Caco-2 (cell line): ENCODE data around the gene PLXNA2. TPM values are rescaled to one million over a fixed set of nuclear protein-coding genes. Genes with fewer than 3 reads are reported as not detected.
A peak's percentile ranks its signal among the peaks of the same experiment; 100 is the strongest.

ENCODE experiments used
- BruUV-seq: library from RNA; stranded (reverse); fragments of 400-500 nt; replicated peaks from 2 replicates; lab custom pipeline; 2021; lab: Mats Ljungman, UMichigan
- CTCF ChIA-PET: fragments of 300-600 bp; sonication (Branson Sonifier 250); formaldehyde crosslinking; loops from one replicate; lab custom pipeline; 2022; ENCODE audit warnings: antibody characterized with exemption; lab: Charles Lee
- POLR2A ChIA-PET: fragments of 300-600 bp; sonication (Branson Sonifier 250); formaldehyde crosslinking; loops from one replicate; lab custom pipeline; 2022; ENCODE audit warnings: antibody characterized with exemption; lab: Charles Lee
- DNase-seq, 2 experiments: peaks; one replicate each; pipeline versions ENCODE4 v3.0.0 to v3.0.0-alpha.2; 2020 to 2022
- H3K27me3 ChIP-seq: replicated peaks from 2 replicates; pipeline ENCODE4 v1.6.0; 2011; ENCODE audit warnings: low read length; ENCODE audit not compliant: control insufficient read depth, insufficient read depth
- H3K36me3 ChIP-seq: 2 replicates; pipeline ENCODE4 v1.5.1; 2011; ENCODE audit warnings: low read length; ENCODE audit not compliant: control insufficient read depth, insufficient read depth
- H3K4me1 ChIP-seq: fragments of 250-450 bp; sonication (Bioruptor Pico); 2 replicates; pipeline ENCODE4 v1.5.1; 2020; ENCODE audit warnings: mild to moderate bottlenecking
- H3K4me3 ChIP-seq: 2 replicates; pipeline ENCODE4 v1.5.1; 2011; ENCODE audit warnings: low read depth, mild to moderate bottlenecking, control low read depth, low read length
- H3K9me3 ChIP-seq: fragments of 250-450 bp; sonication (Bioruptor Pico); 2 replicates; pipeline ENCODE4 v1.5.1; 2020; ENCODE audit warnings: mild to moderate bottlenecking, moderate library complexity
- H3K27ac Mint-ChIP-seq: one replicate; pipeline ENCODE4 v1.8.0; 2022; ENCODE audit warnings: mixed read lengths; ENCODE audit not compliant: unreplicated experiment
- H3K27me3 Mint-ChIP-seq: one replicate; pipeline ENCODE4 v1.8.0; 2022; ENCODE audit warnings: mixed read lengths; ENCODE audit not compliant: insufficient read depth, unreplicated experiment
- H3K36me3 Mint-ChIP-seq: one replicate; pipeline ENCODE4 v1.8.0; 2022; ENCODE audit warnings: mild to moderate bottlenecking, mixed read lengths; ENCODE audit not compliant: insufficient read depth, unreplicated experiment
- H3K4me1 Mint-ChIP-seq: one replicate; pipeline ENCODE4 v1.8.0; 2022; ENCODE audit warnings: low read depth, mixed read lengths; ENCODE audit not compliant: unreplicated experiment
- H3K4me3 Mint-ChIP-seq: one replicate; pipeline ENCODE4 v1.8.0; 2022; ENCODE audit warnings: mild to moderate bottlenecking, moderate library complexity, mixed read lengths; ENCODE audit not compliant: unreplicated experiment
- H3K9me3 Mint-ChIP-seq: one replicate; pipeline ENCODE4 v1.8.0; 2022; ENCODE audit warnings: mixed read lengths; ENCODE audit not compliant: unreplicated experiment
- CTCF ChIP-seq, 2 experiments: fragments of 200-600 bp in 1 of 2; IDR thresholded peaks; 1 replicate in 1 of 2; 2 replicates in 1 of 2; pipeline versions ENCODE4 v1.5.1 to v1.8.0; 2011 to 2022; ENCODE audit warnings: antibody characterized with exemption in 1 of 2, control low read depth in 1 of 2, inconsistent platforms in 1 of 2, low read depth in 1 of 2, low read length in 1 of 2, mild to moderate bottlenecking in 1 of 2, moderate library complexity in 1 of 2; ENCODE audit not compliant: insufficient read depth in 1 of 2, severe bottlenecking in 1 of 2, unreplicated experiment in 1 of 2
- intact Hi-C: fragments of 100-400 bp; cut with micrococcal nuclease; formaldehyde crosslinking; loops from one replicate; pipeline ENCODE4 v1.10.0; 2022; ENCODE audit not compliant: unreplicated experiment
- total RNA-seq: library from RNA; stranded (reverse); gene quantifications from 2 replicates; pipeline ENCODE4 v1.2.3, GENCODE V29; 2022

Gene PLXNA2
- total RNA-seq, 1 experiment from 2014 or later, result 3.2 TPM

- H3K4me1 Mint-ChIP-seq, result peaks cover 6% of the 10 kb centered on the region
- H3K9me3 Mint-ChIP-seq, result no peaks in the 10 kb centered on the region
- POLR2A ChIA-PET, result no interaction called here
- no peak overlapping the region for H3K4me3 Mint-ChIP-seq
- Histone ChIP-seq H3K27me3 (no peaks in the 10 kb centered on the region), H3K9me3 (no peaks in the 10 kb centered on the region), H3K4me1 (no peaks in the 10 kb centered on the region), H3K4me3 (no peak overlapping the region), H3K36me3 (no peaks in the 10 kb centered on the region)
- intact Hi-C loops, result no loop called here
- DNase-seq, result no peak
- H3K27ac Mint-ChIP-seq, result peak overlapping the region; percentile 58
- TF ChIP-seq CTCF (IDR thresholded peaks at IDR 0.05; ENCODE audit: insufficient read depth in 1 of 2, low read depth in 1 of 2, low read length in 1 of 2, severe bottlenecking in 1 of 2, unreplicated experiment in 1 of 2), result no peak
- no TSS peak for BruUV-seq
- no peaks in the 10 kb centered on the region for H3K36me3 Mint-ChIP-seq
- peaks cover 8% of the 10 kb centered on the region for H3K27me3 Mint-ChIP-seq
- CTCF ChIA-PET, result interaction anchor here (1.4 kb wide), 1 partner anchor 222 kb away, joined by 3 read pairs; no protein-coding TSS in a partner anchor
These were observed 213.7 kb downstream of the PLXNA2 start for GRCh38 chr1:208030288-208031091.

- Mint-ChIP-seq H3K27me3 (peaks cover 5% of the 10 kb centered on the region), H3K27ac (peak overlapping the region; percentile 58), H3K36me3 (no peaks in the 10 kb centered on the region), H3K4me3 (no peak overlapping the region), H3K4me1 (peaks cover 6% of the 10 kb centered on the region), H3K9me3 (no peaks in the 10 kb centered on the region)
- Histone ChIP-seq H3K4me1 (no peaks in the 10 kb centered on the region), H3K9me3 (no peaks in the 10 kb centered on the region), H3K36me3 (no peaks in the 10 kb centered on the region), H3K4me3 (no peak overlapping the region), H3K27me3 (no peaks in the 10 kb centered on the region)
- ChIA-PET CTCF (interaction anchor here (0.7 kb wide), 1 partner anchor 144 kb away, joined by 3 read pairs; no protein-coding TSS in a partner anchor), POLR2A (no interaction called here)
- DNase-seq, result no peak
- intact Hi-C loops, result no loop called here
- no TSS peak for BruUV-seq
- TF ChIP-seq CTCF (IDR thresholded peaks at IDR 0.05; ENCODE audit: insufficient read depth in 1 of 2, low read depth in 1 of 2, low read length in 1 of 2, severe bottlenecking in 1 of 2, unreplicated experiment in 1 of 2), result no peak
These were observed 214.6 kb downstream of the PLXNA2 start for GRCh38 chr1:208029381-208030287.

GRCh38 chr1:208028526-208028925, 215.7 kb downstream of the PLXNA2 start:
- H3K4me1 Mint-ChIP-seq, result peaks cover 6% of the 10 kb centered on the region
- H3K4me3 Mint-ChIP-seq, result no peak overlapping the region
- peaks cover 5% of the 10 kb centered on the region for H3K27me3 Mint-ChIP-seq
- intact Hi-C loops, result no loop called here
- no peaks in the 10 kb centered on the region for H3K36me3 Mint-ChIP-seq
- Histone ChIP-seq H3K4me3 (no peak overlapping the region), H3K36me3 (no peaks in the 10 kb centered on the region), H3K9me3 (no peaks in the 10 kb centered on the region), H3K27me3 (no peaks in the 10 kb centered on the region), H3K4me1 (no peaks in the 10 kb centered on the region)
- no peak for TF ChIP-seq CTCF (IDR thresholded peaks at IDR 0.05; ENCODE audit: insufficient read depth in 1 of 2, low read depth in 1 of 2, low read length in 1 of 2, severe bottlenecking in 1 of 2, unreplicated experiment in 1 of 2)
- ChIA-PET CTCF (no interaction called here), POLR2A (no interaction called here)
- DNase-seq, result no peak
- no TSS peak for BruUV-seq
- no peaks in the 10 kb centered on the region for H3K9me3 Mint-ChIP-seq
- no peak overlapping the region for H3K27ac Mint-ChIP-seq
